Spleen (tissue), 11 donors: ENCODE results near the gene MIDN. TPM values are rescaled to one million over a fixed set of nuclear protein-coding genes. Genes with fewer than 3 reads are reported as not detected.
A peak's percentile ranks its signal among the peaks of the same experiment; 100 is the strongest.

Experiments used
- DNase-seq: peaks from one replicate; pipeline ENCODE4 v3.0.0-alpha.2; 2020
- H3K27ac ChIP-seq, 8 donors: fragments of 200-600 bp; sonication (generic) in 7 of 8; 1 replicate in 4 of 8; 2 replicates in 4 of 8; pipeline versions ENCODE4 v1.5.0 to v1.8.0; 2016 to 2021; ENCODE audit warnings: inconsistent platforms in 4 of 8, mild to moderate bottlenecking in 4 of 8, moderate library complexity in 1 of 8
- H3K27me3 ChIP-seq, 7 donors: fragments of 200-600 bp; sonication (generic) in 6 of 7; replicated peaks in 1 of 7; 1 replicate in 4 of 7; 2 replicates in 3 of 7; pipeline versions ENCODE4 v1.5.0 to v1.8.0; 2016 to 2021; ENCODE audit warnings: inconsistent platforms in 3 of 7, mild to moderate bottlenecking in 1 of 7
- H3K36me3 ChIP-seq, 6 donors: fragments of 200-600 bp; sonication (generic) in 5 of 6; 1 replicate in 4 of 6; 2 replicates in 2 of 6; pipeline versions ENCODE4 v1.5.0 to v1.8.0; 2016 to 2021; ENCODE audit warnings: inconsistent platforms in 2 of 6
- H3K4me1 ChIP-seq, 6 donors: fragments of 200-600 bp; sonication (generic) in 5 of 6; 1 replicate in 3 of 6; 2 replicates in 3 of 6; pipeline versions ENCODE4 v1.5.0 to v1.8.0; 2016 to 2021; ENCODE audit warnings: inconsistent platforms in 3 of 6
- H3K4me3 ChIP-seq, 8 donors: fragments of 200-600 bp; sonication (generic) in 7 of 8; 1 replicate in 4 of 8; 2 replicates in 4 of 8; pipeline versions ENCODE4 v1.5.0 to v1.8.0; 2016 to 2021; ENCODE audit warnings: inconsistent platforms in 4 of 8, mild to moderate bottlenecking in 4 of 8, moderate library complexity in 2 of 8
- H3K9me3 ChIP-seq, 8 donors: fragments of 200-600 bp; sonication (generic) in 7 of 8; 1 replicate in 4 of 8; 2 replicates in 4 of 8; pipeline versions ENCODE4 v1.5.0 to v1.8.0; 2016 to 2021; ENCODE audit warnings: inconsistent platforms in 4 of 8
- POLR2A ChIP-seq, 3 donors: fragments of 450-650 bp; IDR thresholded peaks; one replicate each; pipeline ENCODE4 v1.5.1; 2017; ENCODE audit warnings: antibody characterized with exemption in 3 of 3, mild to moderate bottlenecking in 1 of 3
- POLR2AphosphoS5 ChIP-seq, 3 donors: sonication (generic); formaldehyde crosslinking; IDR thresholded peaks; one replicate each; pipeline ENCODE4 v1.5.1; 2017; ENCODE audit warnings: antibody characterized with exemption in 3 of 3
- WGBS, 5 donors: extraction: QIAGEN DNeasy Blood & Tissue Kit in 3 of 5; methylation state at CpG; one replicate each; pipeline versions ENCODE4 v1.1.5 to v1.1.7; 2013 to 2018; 5-methylcytosine and 5-hydroxymethylcytosine counted together
- intact Hi-C: fragments of 100-400 bp; cut with DNase I; formaldehyde crosslinking; loops from one replicate; pipeline ENCODE4 v1.15.0; 2023; ENCODE audit warnings: low total_unique reads
- polyA plus RNA-seq, 3 donors: library from polyadenylated mRNA; stranded (reverse); fragments of 200-250 nt; gene quantifications; one replicate each; pipeline ENCODE4 v1.2.1, GENCODE V29; 2013
- total RNA-seq, 7 donors: library from RNA; depleted of rRNA in 3 of 7; stranded (reverse); fragments of >200 nt in 3 of 7; fragmentation: NEBNext Ultra II Directional in 4 of 7; extraction: Animal tissue kit (Norgen Biotek cat#: 25700) in 4 of 7; gene quantifications; one replicate each; pipeline versions ENCODE4 v1.1.0 to v1.2.1, GENCODE V29; 2016 to 2021
- TF ChIP-seq, protein P1 (sequence below), 11 experiments: fragments of 200-600 bp in 7 of 11; fragments of 450-650 bp in 4 of 11; sonication (generic) in 4 of 11; IDR thresholded peaks in 8 of 11; conservative IDR thresholded peaks in 3 of 11; 1 replicate in 7 of 11; 2 replicates in 4 of 11; pipeline versions ENCODE4 v1.4.0 to v1.8.0; 2016 to 2021; ENCODE audit warnings: antibody characterized with exemption in 11 of 11, inconsistent platforms in 4 of 11, mild to moderate bottlenecking in 1 of 11
- donor health status: healthy with polysubstance abuse.
- donor health status: DM: no; HTN: no; CAD: no; lungs with moderate emphysema.
- donor health status: DM: no; HTN: no; CAD: no.
- donor health status: Bipolar disorder and iron deficiency.
- donor health status: healthy.
- donor health status: DM: no; HTN: no; CAD: no.
- donor health status: DM: yes; HTN: yes; CAD: no.

MIDN gene
- total and polyA plus RNA-seq, 10 donors: 16.5 to 223 (median 86.7) TPM

DNA sequence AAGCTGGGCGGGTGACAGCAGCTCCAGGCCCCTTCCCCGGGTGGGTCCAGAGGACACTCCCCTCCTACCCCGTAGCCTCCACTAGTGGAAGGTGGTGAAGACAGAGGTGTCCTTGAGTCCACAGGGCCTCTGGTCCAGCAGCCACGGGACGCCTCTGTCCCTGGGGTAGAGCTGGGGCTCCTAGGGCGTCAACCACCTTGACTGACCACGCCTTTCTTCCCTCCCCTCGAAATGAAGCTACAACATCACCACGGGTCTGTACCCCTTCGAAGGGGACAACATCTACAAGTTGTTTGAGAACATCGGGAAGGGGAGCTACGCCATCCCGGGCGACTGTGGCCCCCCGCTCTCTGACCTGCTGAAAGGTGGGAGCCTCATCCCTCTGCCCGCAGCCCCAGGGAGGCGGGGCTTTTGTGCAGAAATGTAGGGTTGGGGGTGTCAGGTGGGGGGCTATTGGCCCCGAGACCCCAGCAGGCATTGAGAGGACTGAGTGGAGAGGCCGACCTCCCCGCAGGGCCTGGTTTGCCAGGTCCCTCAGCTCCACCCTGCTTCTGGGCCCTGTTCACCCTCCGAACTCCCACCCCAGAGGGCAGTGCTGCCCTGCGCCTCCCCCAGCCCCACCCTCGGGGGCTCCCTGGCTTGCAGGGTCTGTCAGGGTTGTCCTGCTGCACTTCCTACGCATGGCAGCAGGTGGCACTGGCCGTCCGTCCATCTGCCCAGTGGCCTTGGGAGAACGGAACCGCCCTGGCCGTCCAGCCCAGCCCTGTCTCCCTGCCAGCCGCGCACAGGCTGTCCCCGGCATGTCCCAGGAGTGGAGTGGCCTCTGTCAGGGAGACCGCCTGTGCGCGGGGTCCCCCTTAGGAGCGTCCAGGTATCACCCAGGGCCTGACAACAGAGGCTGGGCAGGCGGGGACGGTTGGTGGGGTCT lies 27.1 kb upstream of the MIDN start:
- H3K27me3 ChIP-seq: no peaks in the 10 kb centered on the region
- H3K36me3 ChIP-seq: peaks cover 0 to 97% (median 62%) of the 10 kb centered on the region in 6 donors
- peaks cover 8 to 71% (median 47%) of the 10 kb centered on the region in 6 donors for H3K4me1 ChIP-seq
- no peak for TF ChIP-seq POLR2A (IDR thresholded peaks at IDR 0.05)
- TF ChIP-seq, protein P1, sequence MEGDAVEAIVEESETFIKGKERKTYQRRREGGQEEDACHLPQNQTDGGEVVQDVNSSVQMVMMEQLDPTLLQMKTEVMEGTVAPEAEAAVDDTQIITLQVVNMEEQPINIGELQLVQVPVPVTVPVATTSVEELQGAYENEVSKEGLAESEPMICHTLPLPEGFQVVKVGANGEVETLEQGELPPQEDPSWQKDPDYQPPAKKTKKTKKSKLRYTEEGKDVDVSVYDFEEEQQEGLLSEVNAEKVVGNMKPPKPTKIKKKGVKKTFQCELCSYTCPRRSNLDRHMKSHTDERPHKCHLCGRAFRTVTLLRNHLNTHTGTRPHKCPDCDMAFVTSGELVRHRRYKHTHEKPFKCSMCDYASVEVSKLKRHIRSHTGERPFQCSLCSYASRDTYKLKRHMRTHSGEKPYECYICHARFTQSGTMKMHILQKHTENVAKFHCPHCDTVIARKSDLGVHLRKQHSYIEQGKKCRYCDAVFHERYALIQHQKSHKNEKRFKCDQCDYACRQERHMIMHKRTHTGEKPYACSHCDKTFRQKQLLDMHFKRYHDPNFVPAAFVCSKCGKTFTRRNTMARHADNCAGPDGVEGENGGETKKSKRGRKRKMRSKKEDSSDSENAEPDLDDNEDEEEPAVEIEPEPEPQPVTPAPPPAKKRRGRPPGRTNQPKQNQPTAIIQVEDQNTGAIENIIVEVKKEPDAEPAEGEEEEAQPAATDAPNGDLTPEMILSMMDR (IDR thresholded peaks at IDR 0.05 in 8 of 11, conservative IDR thresholded peaks at IDR 0.05 in 3 of 11): peak; percentile 34 to 88 (median 76)
- peak; percentile 61 to 82 (median 68) for TF ChIP-seq POLR2AphosphoS5 (IDR thresholded peaks at IDR 0.05)
- intact Hi-C loops: no loop called here
- 77 to 82% (median 81%) methylated on average over 25 to 38 of the region's 38 CpGs for WGBS, 5 donors
- no peak overlapping the region for H3K4me3 ChIP-seq
- peak overlapping the region in 4 of 8 donors; percentile 27 to 55 (median 38) for H3K27ac ChIP-seq
- DNase-seq: no peak
- H3K9me3 ChIP-seq: no peaks in the 10 kb centered on the region

DNA sequence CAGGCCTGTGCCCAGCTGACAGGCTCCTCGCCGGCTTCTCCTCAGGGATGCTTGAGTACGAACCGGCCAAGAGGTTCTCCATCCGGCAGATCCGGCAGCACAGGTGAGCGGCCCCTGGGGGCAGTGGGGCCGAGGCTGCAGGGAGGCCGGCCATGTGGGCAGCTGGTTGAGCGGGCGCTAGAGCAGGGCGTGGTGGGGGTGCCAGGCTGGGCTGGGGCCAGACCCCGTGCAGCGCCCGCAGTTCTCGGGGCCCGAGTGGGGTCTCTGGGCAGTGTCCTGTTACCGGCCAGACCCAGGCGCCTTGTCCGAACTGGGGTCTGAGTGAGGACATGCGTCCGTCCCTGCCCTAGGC lies 26.5 kb upstream of the MIDN start:
- Histone ChIP-seq H3K4me1 (peaks cover 8 to 65% (median 41%) of the 10 kb centered on the region in 6 donors), H3K9me3 (no peaks in the 10 kb centered on the region), H3K4me3 (no peak overlapping the region), H3K27ac (peak overlapping the region in 4 of 8 donors; percentile 27 to 55 (median 38)), H3K36me3 (peaks cover 0 to 97% (median 67%) of the 10 kb centered on the region in 6 donors), H3K27me3 (no peaks in the 10 kb centered on the region)
- WGBS, 5 donors: 85 to 94% (median 92%) methylated on average over 16 to 22 of the region's 22 CpGs
- peak in 1 of 3 donors; percentile 0 for TF ChIP-seq POLR2AphosphoS5 (IDR thresholded peaks at IDR 0.05)
- TF ChIP-seq, protein P1 (IDR thresholded peaks at IDR 0.05 in 8 of 11, conservative IDR thresholded peaks at IDR 0.05 in 3 of 11): no peak
- DNase-seq: no peak
- intact Hi-C loops: no loop called here

DNA sequence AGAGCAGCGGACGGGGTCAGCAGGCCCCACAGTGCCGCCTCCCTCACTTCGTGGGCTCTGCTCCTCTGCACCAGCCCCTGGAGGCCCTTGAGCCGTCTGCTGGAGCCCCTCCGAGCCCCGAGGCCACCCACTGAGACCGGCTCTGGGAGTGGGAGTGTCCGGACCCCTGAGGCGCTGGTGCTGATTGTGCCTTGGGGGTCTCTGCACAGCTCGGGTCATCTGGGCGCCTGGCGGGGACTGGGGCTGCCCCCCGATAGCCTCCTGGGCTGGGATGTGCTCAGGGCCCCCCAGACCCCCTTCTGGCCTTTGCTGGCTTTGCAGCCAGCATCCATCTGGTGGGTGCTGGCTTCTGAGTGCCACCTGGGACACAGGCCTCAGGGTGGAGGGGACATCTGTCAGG lies 26.0 kb upstream of the MIDN start:
- H3K27me3 ChIP-seq: no peaks in the 10 kb centered on the region
- no peak for TF ChIP-seq POLR2AphosphoS5 (IDR thresholded peaks at IDR 0.05)
- TF ChIP-seq, protein P1 (IDR thresholded peaks at IDR 0.05 in 8 of 11, conservative IDR thresholded peaks at IDR 0.05 in 3 of 11): no peak
- no peak for TF ChIP-seq POLR2A (IDR thresholded peaks at IDR 0.05)
- H3K9me3 ChIP-seq: no peaks in the 10 kb centered on the region
- intact Hi-C loops: no loop called here
- H3K36me3 ChIP-seq: peaks cover 0 to 97% (median 72%) of the 10 kb centered on the region in 6 donors
- 88 to 93% (median 90%) methylated on average over 12 to 14 of the region's 14 CpGs for WGBS, 5 donors
- peaks cover 8 to 60% (median 39%) of the 10 kb centered on the region in 6 donors for H3K4me1 ChIP-seq
- H3K4me3 ChIP-seq: no peak overlapping the region
- DNase-seq: no peak
- peak overlapping the region in 2 of 8 donors; percentile 41 to 55 for H3K27ac ChIP-seq
